HepG2 (cell line): ENCODE data around the gene RASA4B. TPM values are rescaled to one million over a fixed set of nuclear protein-coding genes. Genes with fewer than 3 reads are reported as not detected.

Experiments used
- ATAC-seq: fragments of 200-7000 bp; cut with Tn5 transposase; 3 replicates; pipeline ENCODE4 v1.9.1; 2020; ENCODE audit warnings: mild to moderate bottlenecking, moderate library complexity
- BruUV-seq: library from RNA; stranded (reverse); fragments of 400-500 nt; replicated peaks from 2 replicates; lab custom pipeline; 2021; lab: Mats Ljungman, UMichigan
- CTCF ChIA-PET: fragments of 300-600 bp; formaldehyde crosslinking; extraction: SDS; loops from one replicate; lab custom pipeline; 2021; ENCODE audit warnings: low total read pairs, inconsistent platforms, low intra/inter-chr PET ratio; lab: Yijun Ruan, JAX
- POLR2A ChIA-PET: fragments of 350-600 bp; sonication (Branson Sonifier 250); formaldehyde crosslinking; loops from one replicate; lab custom pipeline; 2020; ENCODE audit warnings: antibody characterized with exemption, inconsistent platforms; lab: Yijun Ruan, JAX
- DNase-seq: peaks from one replicate; pipeline ENCODE4 v3.0.0-alpha.2; 2015; ENCODE audit warnings: low spot score
- FAIRE-seq: peaks from 3 replicates; lab custom pipeline; 2011; peaks lifted over from hg19 to GRCh38; lab: Jason Lieb, UNC
- H2AFZ ChIP-seq: one replicate; pipeline ENCODE4 v1.6.1; 2011; ENCODE audit warnings: low read length, inconsistent platforms
- H3K27ac ChIP-seq: fragments of 300-600 bp; 3 replicates; pipeline ENCODE4 v1.8.0; 2011; ENCODE audit warnings: mixed run types, mild to moderate bottlenecking, mixed read lengths, low read length, inconsistent platforms; ENCODE audit not compliant: insufficient read depth; ENCODE audit errors: extremely low read length
- H3K27me3 ChIP-seq, 2 experiments: fragments of 200-600 bp in 1 of 2; 2 replicates in 1 of 2; 3 replicates in 1 of 2; pipeline versions ENCODE4 v1.6.0 to v1.8.0; 2011; ENCODE audit warnings: low read length in 2 of 2, mild to moderate bottlenecking in 2 of 2, moderate library complexity in 2 of 2, inconsistent platforms in 1 of 2; ENCODE audit not compliant: insufficient read depth in 2 of 2, control insufficient read depth in 1 of 2
- H3K36me3 ChIP-seq, 2 experiments: fragments of 200-600 bp in 1 of 2; replicated peaks in 1 of 2; 2 replicates in 1 of 2; 3 replicates in 1 of 2; pipeline versions ENCODE4 v1.5.1 to v1.8.0; 2011; ENCODE audit warnings: low read length in 2 of 2, inconsistent platforms in 1 of 2; ENCODE audit not compliant: insufficient read depth in 2 of 2, control insufficient read depth in 1 of 2
- H3K4me1 ChIP-seq: 2 replicates; pipeline ENCODE4 v1.5.1; 2012; ENCODE audit warnings: low read length, inconsistent platforms; ENCODE audit not compliant: insufficient read depth
- H3K4me2 ChIP-seq: 2 replicates; pipeline ENCODE4 v1.6.0; 2011; ENCODE audit warnings: low read depth, low read length, inconsistent platforms
- H3K4me3 ChIP-seq, 3 experiments: fragments of 200-600 bp in 1 of 3; sonication (generic), shearing (Covaris generic) in 1 of 3; replicated peaks in 1 of 3; 2 replicates each; pipeline ENCODE4 v1.5.1; 2011 to 2016; ENCODE audit warnings: low read length in 3 of 3, inconsistent platforms in 2 of 3, low read depth in 2 of 3, mild to moderate bottlenecking in 2 of 3, control low read depth in 1 of 3, mixed read lengths in 1 of 3; ENCODE audit not compliant: insufficient read depth in 1 of 3
- H3K79me2 ChIP-seq: one replicate; pipeline ENCODE4 v1.6.1; 2011; ENCODE audit warnings: low read length, inconsistent platforms; ENCODE audit not compliant: insufficient read depth
- H3K9ac ChIP-seq: 2 replicates; pipeline ENCODE4 v1.6.0; 2011; ENCODE audit warnings: mild to moderate bottlenecking, low read depth, low read length, inconsistent platforms; ENCODE audit not compliant: insufficient read depth
- H3K9me3 ChIP-seq: 2 replicates; pipeline ENCODE4 v1.5.1; 2012; ENCODE audit warnings: mild to moderate bottlenecking, low read length
- H4K20me1 ChIP-seq: 2 replicates; pipeline ENCODE4 v1.6.0; 2011; ENCODE audit warnings: inconsistent platforms, mild to moderate bottlenecking, low read length, moderate library complexity; ENCODE audit not compliant: insufficient read depth
- DNMT3B ChIP-seq: conservative IDR thresholded peaks from 2 replicates; pipeline ENCODE4 v1.6.1; 2016; ENCODE audit warnings: missing biosample characterization, control low read depth
- ELF3 ChIP-seq: IDR thresholded peaks from 2 replicates; pipeline ENCODE4 v1.6.1; 2016; ENCODE audit warnings: missing genetic modification reagents, missing compliant biosample characterization
- HOXA7 ChIP-seq: sonication (generic); formaldehyde crosslinking; IDR thresholded peaks from 2 replicates; pipeline ENCODE4 v1.8.1; 2022; ENCODE audit warnings: mild to moderate bottlenecking, missing genetic modification reagents, moderate library complexity
- KLF15 ChIP-seq: sonication (generic); formaldehyde crosslinking; IDR thresholded peaks from 2 replicates; pipeline ENCODE4 v1.8.1; 2023; ENCODE audit warnings: borderline replicate concordance, mild to moderate bottlenecking, inconsistent platforms, missing genetic modification reagents, mixed read lengths
- KLF9 ChIP-seq: IDR thresholded peaks from 2 replicates; pipeline ENCODE4 v1.6.1; 2016; ENCODE audit warnings: low read depth
- NFIC ChIP-seq: IDR thresholded peaks from 2 replicates; pipeline ENCODE4 v1.6.1; 2012; ENCODE audit warnings: mild to moderate bottlenecking, low read length, inconsistent platforms
- RAD21 ChIP-seq: fragments of 450-650 bp; formaldehyde crosslinking; IDR thresholded peaks from 2 replicates; pipeline ENCODE4 v1.5.0; 2020; ENCODE audit warnings: mild to moderate bottlenecking
- SNRNP70 ChIP-seq: fragments of 200-400 bp; formaldehyde crosslinking; IDR thresholded peaks from 2 replicates; pipeline ENCODE4 v1.6.1; 2017; ENCODE audit warnings: mild to moderate bottlenecking, low read depth, low read length, moderate library complexity
- SP1 ChIP-seq, 2 experiments: fragments of 450-650 bp in 1 of 2; sonication (generic) in 1 of 2; formaldehyde crosslinking in 1 of 2; IDR thresholded peaks; 2 replicates each; pipeline versions ENCODE4 v1.4.0 to v1.6.1; 2016 to 2020; ENCODE audit warnings: missing genetic modification reagents in 1 of 2
- SP5 ChIP-seq: IDR thresholded peaks from 2 replicates; pipeline ENCODE4 v1.6.1; 2016; ENCODE audit warnings: low read depth, borderline replicate concordance
- ZNF446 ChIP-seq: sonication (generic); formaldehyde crosslinking; IDR thresholded peaks from 2 replicates; pipeline ENCODE4 v1.5.0; 2020; ENCODE audit warnings: mild to moderate bottlenecking, missing genetic modification reagents
- ZNF652 ChIP-seq: IDR thresholded peaks from 2 replicates; pipeline ENCODE4 v1.6.1; 2016; ENCODE audit warnings: low read depth, borderline replicate concordance
- ZNF83 ChIP-seq: sonication (generic); formaldehyde crosslinking; IDR thresholded peaks from 2 replicates; pipeline ENCODE4 v1.4.0; 2020; ENCODE audit warnings: missing genetic modification reagents, mild to moderate bottlenecking, borderline replicate concordance
- ZSCAN12 ChIP-seq: sonication (generic); formaldehyde crosslinking; IDR thresholded peaks from 2 replicates; pipeline ENCODE4 v1.9.0; 2021; ENCODE audit warnings: mild to moderate bottlenecking, missing genetic modification reagents
- WGBS: methylation state at CpG from one replicate; pipeline ENCODE4 v1.1.6; 2017; ENCODE audit warnings: low lambda C conversion rate; 5-methylcytosine and 5-hydroxymethylcytosine counted together
- in situ Hi-C: cut with HindIII; loops from 2 replicates; pipeline ENCODE4 v1.10.0; 2017; ENCODE audit warnings: low pct_unique_long_range_greater_than_20kb; ENCODE audit not compliant: extremely low pct_ligation_motif_present
- intact Hi-C: fragments of 100-400 bp; cut with micrococcal nuclease; formaldehyde crosslinking; loops from one replicate; pipeline ENCODE4 v1.10.0; 2022; ENCODE audit not compliant: unreplicated experiment
- polyA plus RNA-seq, 8 experiments: library from polyadenylated mRNA; depleted of rRNA in 3 of 8; stranded (reverse) in 7 of 8; unstranded in 1 of 8; fragments of >200 nt; fragmentation: Illumina TruSeq in 4 of 8; extraction: Trizol in 4 of 8; gene quantifications; 2 replicates each; pipeline versions ENCODE4 v1.2.1 to v1.2.3, GENCODE V29; 2011 to 2016; ENCODE audit warnings: low read depth in 4 of 8, missing spikeins in 1 of 8, mixed read lengths in 1 of 8; ENCODE audit not compliant: insufficient read depth in 1 of 8
- total RNA-seq, 5 experiments: library from RNA; depleted of rRNA; stranded (reverse); fragments of >200 nt; fragmentation: Illumina TruSeq; extraction: Trizol; gene quantifications; 2 replicates each; pipeline ENCODE4 v1.2.3, GENCODE V29; 2016; ENCODE audit warnings: low read depth in 1 of 5
- TF ChIP-seq, protein P1 (sequence below): IDR thresholded peaks from 2 replicates; pipeline ENCODE4 v1.6.1; 2016; ENCODE audit warnings: control low read depth
- TF ChIP-seq, protein P2 (sequence below): sonication (generic); formaldehyde crosslinking; IDR thresholded peaks from 2 replicates; pipeline ENCODE4 v1.5.0; 2020; ENCODE audit warnings: missing genetic modification reagents
- TF ChIP-seq, protein P3 (sequence below): sonication (generic); formaldehyde crosslinking; IDR thresholded peaks from 2 replicates; pipeline ENCODE4 v1.8.1; 2022; ENCODE audit warnings: low read depth, mild to moderate bottlenecking, missing genetic modification reagents

The RASA4B gene
- total and polyA plus RNA-seq, 2 of the 13 experiments (the other 11 are each of a cell fraction or from before 2014, with no cell fraction given): 0.82 to 1.3 TPM

DNA sequence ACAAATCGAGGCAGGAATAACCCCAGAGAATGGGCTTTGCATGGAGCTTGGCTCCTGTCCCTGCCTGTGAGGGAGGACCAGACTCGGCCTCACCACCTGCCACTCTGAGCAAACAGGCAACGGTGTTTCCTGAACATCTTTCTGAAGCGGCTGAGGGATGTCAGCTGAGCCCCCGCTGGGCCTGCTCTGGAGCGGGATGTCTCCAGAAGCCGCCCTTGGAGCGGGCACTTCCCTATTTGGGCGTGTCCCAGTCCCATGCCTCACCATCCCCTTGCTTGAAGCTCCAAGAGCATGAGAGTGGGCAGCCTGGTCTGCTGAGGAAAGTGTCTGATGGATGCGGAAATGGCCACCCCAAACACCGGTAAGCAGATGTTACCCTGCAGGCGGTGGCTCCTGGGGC, 63.1 kb downstream of the RASA4B start (continued):
- TF ChIP-seq, protein P1, sequence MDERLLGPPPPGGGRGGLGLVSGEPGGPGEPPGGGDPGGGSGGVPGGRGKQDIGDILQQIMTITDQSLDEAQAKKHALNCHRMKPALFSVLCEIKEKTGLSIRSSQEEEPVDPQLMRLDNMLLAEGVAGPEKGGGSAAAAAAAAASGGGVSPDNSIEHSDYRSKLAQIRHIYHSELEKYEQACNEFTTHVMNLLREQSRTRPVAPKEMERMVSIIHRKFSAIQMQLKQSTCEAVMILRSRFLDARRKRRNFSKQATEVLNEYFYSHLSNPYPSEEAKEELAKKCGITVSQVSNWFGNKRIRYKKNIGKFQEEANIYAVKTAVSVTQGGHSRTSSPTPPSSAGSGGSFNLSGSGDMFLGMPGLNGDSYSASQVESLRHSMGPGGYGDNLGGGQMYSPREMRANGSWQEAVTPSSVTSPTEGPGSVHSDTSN (CRISPR knock-in tag): no peak
- TF ChIP-seq ZSCAN12 (no peak), KLF15 (CRISPR knock-in tag) (no peak), KLF9 (no peak)

DNA sequence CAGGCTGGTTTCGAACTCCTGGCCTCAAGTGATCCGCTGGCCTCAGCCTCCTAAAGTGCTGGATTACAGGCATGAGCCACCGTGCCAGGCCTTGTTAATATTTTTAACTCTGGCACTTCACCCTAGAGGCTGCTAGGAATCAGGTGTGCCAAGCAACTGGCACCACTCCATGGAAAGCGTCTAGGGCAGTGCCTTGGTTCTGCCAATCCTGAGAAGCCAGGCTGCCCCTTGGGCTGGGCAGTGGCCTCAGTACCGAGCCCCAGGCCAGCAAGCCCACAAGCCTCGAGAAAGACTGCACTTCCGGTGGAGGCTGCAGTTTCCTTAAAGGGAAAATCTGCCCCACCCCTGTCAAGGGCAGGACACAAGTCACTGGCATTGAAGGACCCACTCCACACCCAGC, 64.3 kb downstream of the RASA4B start:
- POLR2A ChIA-PET: no interaction called here
- no TSS peak for BruUV-seq
- no peak for DNase-seq
- Histone ChIP-seq H3K27ac (no peak overlapping the region), H3K4me1 (peaks cover 16% of the 10 kb centered on the region), H4K20me1 (no peaks in the 10 kb centered on the region), H3K4me3 (no peak overlapping the region), H3K9ac (no peak overlapping the region), H3K4me2 (no peak overlapping the region), H2AFZ (no peak overlapping the region), H3K36me3 (peaks cover 3 to 4% of the 10 kb centered on the region in 2 experiments; a peak in 3 of 5 replicates), H3K27me3 (no peaks in the 10 kb centered on the region), H3K79me2 (no peaks in the 10 kb centered on the region), H3K9me3 (no peaks in the 10 kb centered on the region)
- intact Hi-C loops: no loop called here
- ATAC-seq: no peak
- in situ Hi-C loops: no loop called here
- 96% methylated on average over 4 of the region's 7 CpGs for WGBS
- CTCF ChIA-PET: no interaction called here
- FAIRE-seq: no peak
- TF ChIP-seq HOXA7 (CRISPR knock-in tag): no peak
- TF ChIP-seq SNRNP70: no peak
- TF ChIP-seq NFIC: no peak
- no peak for TF ChIP-seq RAD21 (CRISPR knock-in tag)
- no peak for TF ChIP-seq ZNF83 (CRISPR knock-in tag)
- TF ChIP-seq ELF3 (CRISPR knock-in tag): no peak
- TF ChIP-seq, protein P2, sequence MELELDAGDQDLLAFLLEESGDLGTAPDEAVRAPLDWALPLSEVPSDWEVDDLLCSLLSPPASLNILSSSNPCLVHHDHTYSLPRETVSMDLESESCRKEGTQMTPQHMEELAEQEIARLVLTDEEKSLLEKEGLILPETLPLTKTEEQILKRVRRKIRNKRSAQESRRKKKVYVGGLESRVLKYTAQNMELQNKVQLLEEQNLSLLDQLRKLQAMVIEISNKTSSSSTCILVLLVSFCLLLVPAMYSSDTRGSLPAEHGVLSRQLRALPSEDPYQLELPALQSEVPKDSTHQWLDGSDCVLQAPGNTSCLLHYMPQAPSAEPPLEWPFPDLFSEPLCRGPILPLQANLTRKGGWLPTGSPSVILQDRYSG (CRISPR knock-in tag): no peak
- TF ChIP-seq ZNF652 (CRISPR knock-in tag): no peak
- TF ChIP-seq SP5 (CRISPR knock-in tag): no peak
- TF ChIP-seq ZNF446: no peak
- no peak for TF ChIP-seq DNMT3B (CRISPR knock-in tag)
- TF ChIP-seq, protein P3, sequence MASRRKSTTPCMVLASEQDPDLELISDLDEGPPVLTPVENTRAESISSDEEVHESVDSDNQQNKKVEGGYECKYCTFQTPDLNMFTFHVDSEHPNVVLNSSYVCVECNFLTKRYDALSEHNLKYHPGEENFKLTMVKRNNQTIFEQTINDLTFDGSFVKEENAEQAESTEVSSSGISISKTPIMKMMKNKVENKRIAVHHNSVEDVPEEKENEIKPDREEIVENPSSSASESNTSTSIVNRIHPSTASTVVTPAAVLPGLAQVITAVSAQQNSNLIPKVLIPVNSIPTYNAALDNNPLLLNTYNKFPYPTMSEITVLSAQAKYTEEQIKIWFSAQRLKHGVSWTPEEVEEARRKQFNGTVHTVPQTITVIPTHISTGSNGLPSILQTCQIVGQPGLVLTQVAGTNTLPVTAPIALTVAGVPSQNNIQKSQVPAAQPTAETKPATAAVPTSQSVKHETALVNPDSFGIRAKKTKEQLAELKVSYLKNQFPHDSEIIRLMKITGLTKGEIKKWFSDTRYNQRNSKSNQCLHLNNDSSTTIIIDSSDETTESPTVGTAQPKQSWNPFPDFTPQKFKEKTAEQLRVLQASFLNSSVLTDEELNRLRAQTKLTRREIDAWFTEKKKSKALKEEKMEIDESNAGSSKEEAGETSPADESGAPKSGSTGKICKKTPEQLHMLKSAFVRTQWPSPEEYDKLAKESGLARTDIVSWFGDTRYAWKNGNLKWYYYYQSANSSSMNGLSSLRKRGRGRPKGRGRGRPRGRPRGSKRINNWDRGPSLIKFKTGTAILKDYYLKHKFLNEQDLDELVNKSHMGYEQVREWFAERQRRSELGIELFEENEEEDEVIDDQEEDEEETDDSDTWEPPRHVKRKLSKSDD (CRISPR knock-in tag): no peak
- no peak for TF ChIP-seq SP1 (IDR thresholded peaks at IDR 0.05)
- no peak for TF ChIP-seq SP1 (CRISPR knock-in tag; IDR thresholded peaks at IDR 0.05)
